ENCODE results near the gene NAB2.
A peak's percentile ranks its signal among the peaks of the same experiment; 100 is the strongest.
"Not testable (repeated sequence)": the region's sequence is repeated elsewhere in the genome, so short reads cannot be mapped to it uniquely, and the experiment has no call there.

Gene NAB2

GRCh38 chr12:57088354-57089270, at the start of gene NAB2:
NAB2 (plus strand) TSS chr12:57089114; CDS start chr12:57089272, 158 bp downstream.
- FAIRE-seq (peak; percentile 47), DNase-seq (ENCODE audit: insufficient read length, low spot score) (peak; percentile 86)

GRCh38 chr12:57040211-57040610, 48.7 kb upstream of the NAB2 start:
- FAIRE-seq (no peak), DNase-seq (ENCODE audit: insufficient read length, low spot score) (no peak)

- DNase-seq (ENCODE audit: insufficient read length, low spot score) = no peak
- FAIRE-seq = no peak
These were observed 48.2 kb upstream of the NAB2 start for GRCh38 chr12:57040750-57041149.

DNA sequence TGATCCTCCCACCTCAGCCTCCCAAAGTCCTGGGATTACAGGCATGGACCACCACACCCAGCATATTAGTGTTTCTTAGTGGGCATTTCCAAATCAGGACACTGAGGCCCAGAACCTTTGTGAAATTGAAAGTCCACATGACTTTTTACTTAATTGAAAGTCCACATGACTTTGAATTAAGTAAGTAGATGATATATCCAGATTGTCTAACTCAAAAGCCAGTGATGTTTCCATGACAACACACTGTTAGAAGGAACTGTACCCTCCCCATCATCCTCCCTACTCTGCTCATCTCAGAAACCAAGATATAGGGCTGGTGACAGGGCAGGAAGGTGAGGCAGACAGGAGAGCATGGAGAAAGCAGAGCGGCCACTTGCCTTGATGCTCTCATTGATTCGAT, 46.2 kb upstream of the NAB2 start:
- no peak for FAIRE-seq
- no peak for DNase-seq (ENCODE audit: insufficient read length, low spot score)

GRCh38 chr12:57044468-57044867, 44.4 kb upstream of the NAB2 start:
- DNase-seq (ENCODE audit: insufficient read length, low spot score) (no peak), FAIRE-seq (no peak)

- no peak for FAIRE-seq
These were observed 44.0 kb upstream of the NAB2 start for GRCh38 chr12:57044889-57045288.

GRCh38 chr12:57046086-57046791, 42.7 kb upstream of the NAB2 start:
- DNase-seq (ENCODE audit: insufficient read length, low spot score) (no peak), FAIRE-seq (no peak)

More at GRCh38 chr12:57044889-57045288, 44.0 kb upstream of the NAB2 start:
- no peak for DNase-seq (ENCODE audit: insufficient read length, low spot score)

GRCh38 chr12:57046947-57047890, 41.7 kb upstream of the NAB2 start:
- FAIRE-seq (peak; percentile 58), DNase-seq (ENCODE audit: insufficient read length, low spot score) (no peak)

GRCh38 chr12:57047981-57048380, 40.9 kb upstream of the NAB2 start:
- no peak for FAIRE-seq
- no peak for DNase-seq (ENCODE audit: insufficient read length, low spot score)

- DNase-seq (ENCODE audit: insufficient read length, low spot score) = no peak
- no peak for FAIRE-seq
These were observed 40.3 kb upstream of the NAB2 start for GRCh38 chr12:57048423-57049118.

DNA sequence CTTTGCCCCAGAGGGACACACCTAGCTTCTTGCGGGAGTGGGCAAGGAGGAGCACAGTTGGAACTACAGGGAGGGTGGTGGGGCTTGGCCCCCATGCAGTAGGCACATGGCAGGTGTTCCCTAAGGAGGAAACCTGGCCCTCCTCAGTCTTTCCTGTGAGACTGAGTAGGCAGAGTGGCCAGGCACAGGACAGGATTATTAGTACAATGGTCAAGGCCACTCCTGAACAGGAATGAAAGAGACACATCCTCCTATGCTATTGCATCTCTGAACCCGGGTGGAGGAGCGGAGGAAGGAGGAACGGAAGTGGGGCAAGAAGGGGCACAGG, 39.8 kb upstream of the NAB2 start:
- FAIRE-seq = no peak
- no peak for DNase-seq (ENCODE audit: insufficient read length, low spot score)

DNA sequence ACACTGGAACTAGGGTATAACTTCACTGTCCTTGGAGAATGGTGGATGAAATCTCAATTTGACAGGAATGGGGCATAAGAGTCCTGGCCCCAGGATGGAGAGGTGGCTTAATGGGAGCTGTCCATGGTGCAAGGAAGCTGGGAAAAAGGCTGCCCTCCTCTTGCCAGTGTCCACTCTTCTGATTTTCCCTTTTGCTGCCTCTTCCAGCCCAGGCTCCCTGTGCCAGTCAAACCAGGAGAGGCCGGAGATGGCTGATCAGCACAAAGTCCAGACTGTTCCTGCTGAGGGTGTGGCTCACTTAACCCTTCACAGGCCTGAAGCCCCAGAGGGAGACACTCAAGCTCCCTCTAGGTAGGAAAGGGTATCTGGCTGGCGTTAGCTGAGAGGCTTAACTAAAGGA, 39.0 kb upstream of the NAB2 start, which contains the start of gene MYO1A:
Gene MYO1A, minus strand, starts transcription at position 240 of the 400 bp plus-strand sequence. CDS start 1,806 bp downstream, outside the sequence.
- no peak for DNase-seq (ENCODE audit: insufficient read length, low spot score)
- FAIRE-seq = no peak

- DNase-seq (ENCODE audit: insufficient read length, low spot score) (no peak), FAIRE-seq (no peak)
These were observed 37.9 kb upstream of the NAB2 start for GRCh38 chr12:57051011-57051410.

- not testable (repeated sequence) for FAIRE-seq; DNase-seq (ENCODE audit: insufficient read length, low spot score)
These were observed 35.8 kb upstream of the NAB2 start for GRCh38 chr12:57053146-57053545.

DNA sequence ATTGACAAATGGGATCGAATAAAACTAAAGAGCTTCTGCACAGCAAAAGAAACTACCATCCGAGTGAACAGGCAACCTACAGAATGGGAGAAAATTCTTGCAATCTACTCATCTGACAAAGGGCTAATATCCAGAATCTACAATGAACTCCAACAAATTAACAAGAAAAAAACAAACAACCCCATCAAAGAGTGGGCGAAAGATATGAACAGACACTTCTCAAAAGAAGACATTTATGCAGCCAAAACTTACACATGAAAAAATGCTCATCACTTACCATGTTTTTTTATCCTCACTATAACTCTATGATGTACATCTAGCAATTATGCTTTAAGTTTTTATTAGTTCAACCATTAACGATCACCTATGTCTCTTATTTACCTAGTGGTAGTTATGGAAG, 35.0 kb upstream of the NAB2 start:
- DNase-seq (ENCODE audit: insufficient read length, low spot score); FAIRE-seq: not testable (repeated sequence)

GRCh38 chr12:57055824-57056223, 33.1 kb upstream of the NAB2 start:
- FAIRE-seq (no peak), DNase-seq (ENCODE audit: insufficient read length, low spot score) (no peak)

GRCh38 chr12:57057067-57057751, 31.7 kb upstream of the NAB2 start:
- DNase-seq (ENCODE audit: insufficient read length, low spot score) = no peak
- no peak for FAIRE-seq

DNA sequence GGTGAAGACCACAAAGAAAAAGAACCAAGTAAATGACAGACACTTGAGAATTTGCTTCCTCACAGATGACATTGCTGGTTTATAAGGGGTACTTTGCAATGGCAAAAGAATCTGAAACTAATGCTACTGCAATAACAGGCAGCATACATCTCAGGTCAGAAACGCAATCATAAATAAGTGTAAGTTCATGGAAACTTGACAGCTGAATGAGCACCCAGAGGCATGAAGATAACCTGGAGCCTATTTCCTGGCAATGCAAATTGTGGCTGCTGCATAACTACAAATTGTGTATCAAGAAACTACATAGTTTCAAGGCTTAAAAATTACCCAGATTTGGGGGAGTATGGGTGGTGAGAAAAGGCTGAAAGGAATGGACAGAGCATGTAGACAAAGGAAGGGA, 30.5 kb upstream of the NAB2 start:
- DNase-seq (ENCODE audit: insufficient read length, low spot score) (no peak), FAIRE-seq (peak; percentile 98)

- FAIRE-seq (peak; percentile 87), DNase-seq (ENCODE audit: insufficient read length, low spot score) (no peak)
These were observed 24.8 kb upstream of the NAB2 start for GRCh38 chr12:57063991-57064685.
